SU-DHL-6 (cell line): ENCODE results near the gene KDM2B.

ENCODE experiments used
- H2AFZ ChIP-seq: fragments of 200-600 bp; sonication (generic); 2 replicates; pipeline ENCODE4 v1.6.1; 2014; ENCODE audit warnings: low read depth, mild to moderate bottlenecking, moderate library complexity, mixed read lengths, antibody characterized with exemption, low read length; ENCODE audit not compliant: severe bottlenecking
- H3F3A ChIP-seq: fragments of 200-600 bp; shearing (Covaris generic); 2 replicates; pipeline ENCODE4 v1.6.0; 2016; ENCODE audit warnings: antibody characterized with exemption, mild to moderate bottlenecking; ENCODE audit not compliant: insufficient read depth
- H3K27ac ChIP-seq: fragments of 200-600 bp; sonication (generic); 2 replicates; pipeline ENCODE4 v1.5.1; 2016; ENCODE audit warnings: low read depth, mild to moderate bottlenecking, low read length, moderate library complexity, mixed read lengths
- H3K27me3 ChIP-seq: fragments of 200-600 bp; sonication (generic), shearing (Covaris generic); 2 replicates; pipeline ENCODE4 v1.6.0; 2014; ENCODE audit warnings: mild to moderate bottlenecking, low read length
- H3K36me3 ChIP-seq: fragments of 200-600 bp; sonication (generic); 2 replicates; pipeline ENCODE4 v1.6.1; 2014; ENCODE audit warnings: mild to moderate bottlenecking, low read length, mixed read lengths
- H3K4me2 ChIP-seq: fragments of 300-600, 200-600 bp; shearing (Covaris generic), sonication (generic); 2 replicates; pipeline ENCODE4 v1.6.0; 2014; ENCODE audit warnings: low read length, low read depth, mild to moderate bottlenecking; ENCODE audit not compliant: poor library complexity, severe bottlenecking
- H3K4me3 ChIP-seq: fragments of 200-600 bp; sonication (generic); 2 replicates; pipeline ENCODE4 v1.5.1; 2014; ENCODE audit warnings: antibody characterized with exemption, low read length, mild to moderate bottlenecking, mixed read lengths; ENCODE audit not compliant: insufficient read depth, poor library complexity, severe bottlenecking
- H3K79me2 ChIP-seq: fragments of 200-600 bp; sonication (generic); 2 replicates; pipeline ENCODE4 v1.6.1; 2014; ENCODE audit warnings: mild to moderate bottlenecking, low read length, moderate library complexity; ENCODE audit not compliant: insufficient read depth
- H3K9ac ChIP-seq: fragments of 200-600 bp; sonication (generic); 2 replicates; pipeline ENCODE4 v1.7.0; 2014; ENCODE audit warnings: mild to moderate bottlenecking, low read length
- H3K9me2 ChIP-seq: fragments of 200-600 bp; sonication (generic); replicated peaks from 2 replicates; pipeline ENCODE4 v1.6.1; 2014; ENCODE audit warnings: low read length; ENCODE audit not compliant: insufficient read depth
- H3K9me3 ChIP-seq: fragments of 200-600 bp; sonication (generic); 2 replicates; pipeline ENCODE4 v1.6.1; 2014; ENCODE audit warnings: low read length, mixed read lengths; ENCODE audit not compliant: insufficient read depth
- H4K20me1 ChIP-seq: fragments of 200-600 bp; sonication (generic); 2 replicates; pipeline ENCODE4 v1.6.1; 2014; ENCODE audit warnings: low read depth, mild to moderate bottlenecking, antibody characterized with exemption, low read length, moderate library complexity, mixed read lengths
- CTCF ChIP-seq: fragments of 200-600 bp; sonication (generic); IDR thresholded peaks from one replicate; pipeline ENCODE4 v1.5.1; 2017; ENCODE audit warnings: antibody characterized with exemption, mild to moderate bottlenecking, low read length, moderate library complexity; ENCODE audit not compliant: insufficient read depth, poor library complexity, severe bottlenecking
- EZH2phosphoT487 ChIP-seq: fragments of 200-600 bp; sonication (generic), shearing (Covaris generic); conservative IDR thresholded peaks from 2 replicates; pipeline ENCODE4 v1.6.1; 2018; ENCODE audit warnings: mild to moderate bottlenecking, antibody characterized with exemption, low read length, moderate library complexity, mixed read lengths

The KDM2B gene

GRCh38 chr12:121436706-121437105, 144.1 kb downstream of the KDM2B start:
- Histone ChIP-seq H3K27ac (no peak overlapping the region), H3K4me2 (no peak overlapping the region), H3K36me3 (peaks cover 40% of the 10 kb centered on the region), H3K4me3 (no peak overlapping the region), H3K9me2 (no peaks in the 10 kb centered on the region), H2AFZ (no peak overlapping the region), H3K27me3 (no peaks in the 10 kb centered on the region), H4K20me1 (no peaks in the 10 kb centered on the region), H3K79me2 (no peaks in the 10 kb centered on the region), H3K9ac (no peak overlapping the region), H3K9me3 (0 out of 2 replicates have a peak, but pooled peaks cover 7% of the 10 kb centered on the region), H3F3A (0 out of 2 replicates have a peak, but pooled peaks cover 2% of the 10 kb centered on the region)
- TF ChIP-seq CTCF = no peak
- no peak for TF ChIP-seq EZH2phosphoT487

GRCh38 chr12:121432740-121433480, 147.9 kb downstream of the KDM2B start:
- H3K4me2 ChIP-seq = no peak overlapping the region
- TF ChIP-seq EZH2phosphoT487 = no peak
- no peak for TF ChIP-seq CTCF
- no peaks in the 10 kb centered on the region for H3K27me3 ChIP-seq
- 0 out of 2 replicates have a peak, but pooled peaks cover 7% of the 10 kb centered on the region for H3K9me3 ChIP-seq
- H4K20me1 ChIP-seq = no peaks in the 10 kb centered on the region
- H3K9me2 ChIP-seq = no peaks in the 10 kb centered on the region
- no peak overlapping the region for H3K9ac ChIP-seq
- peaks cover 44% of the 10 kb centered on the region for H3K36me3 ChIP-seq
- H3F3A ChIP-seq = peaks cover 25% of the 10 kb centered on the region; the same call in 1 of the 2 replicates
- no peak overlapping the region for H2AFZ ChIP-seq
- H3K27ac ChIP-seq = no peak overlapping the region
- no peak overlapping the region for H3K4me3 ChIP-seq
- no peaks in the 10 kb centered on the region for H3K79me2 ChIP-seq

- H3K4me2 ChIP-seq = no peak overlapping the region
- TF ChIP-seq CTCF (no peak), EZH2phosphoT487 (no peak)
- peaks cover 40% of the 10 kb centered on the region for H3K36me3 ChIP-seq
Measured at GRCh38 chr12:121430833-121431415, 149.9 kb downstream of the KDM2B start.

More at GRCh38 chr12:121430833-121431415, 149.9 kb downstream of the KDM2B start:
- Histone ChIP-seq H3F3A (peaks cover 34% of the 10 kb centered on the region), H3K4me3 (no peak overlapping the region), H3K79me2 (peaks cover 4% of the 10 kb centered on the region; the same call in 1 of the 2 replicates), H3K9me2 (no peaks in the 10 kb centered on the region), H2AFZ (no peak overlapping the region), H3K9ac (no peak overlapping the region), H3K27me3 (no peaks in the 10 kb centered on the region), H3K27ac (no peak overlapping the region), H4K20me1 (no peaks in the 10 kb centered on the region), H3K9me3 (no peaks in the 10 kb centered on the region)
